Neural progenitor cell (in vitro differentiated cells): ENCODE measurements around the gene ARHGAP26. TPM values are rescaled to one million over a fixed set of nuclear protein-coding genes. Genes with fewer than 3 reads are reported as not detected.

Experiments
- DNase-seq: peaks from one replicate; pipeline ENCODE4 v3.0.0-alpha.2; 2016; ENCODE audit warnings: low spot score
- H2AFZ ChIP-seq: fragments of 200-600 bp; sonication (generic); replicated peaks from 2 replicates; pipeline ENCODE4 v1.6.1; 2016; ENCODE audit warnings: antibody characterized with exemption
- H3F3A ChIP-seq: fragments of 200-600 bp; sonication (generic); 2 replicates; pipeline ENCODE4 v1.6.1; 2016; ENCODE audit warnings: antibody characterized with exemption, low read depth
- H3K27ac ChIP-seq: fragments of 200-600 bp; sonication (generic); 2 replicates; pipeline ENCODE4 v1.5.1; 2016; ENCODE audit warnings: mild to moderate bottlenecking
- H3K27me3 ChIP-seq: fragments of 200-600 bp; sonication (generic); 2 replicates; pipeline ENCODE4 v1.6.1; 2016; ENCODE audit warnings: mild to moderate bottlenecking, moderate library complexity
- H3K36me3 ChIP-seq: fragments of 200-600 bp; sonication (generic); 2 replicates; pipeline ENCODE4 v1.5.1; 2016
- H3K4me1 ChIP-seq: fragments of 200-600 bp; sonication (generic); 2 replicates; pipeline ENCODE4 v1.6.1; 2016; ENCODE audit warnings: mixed run types
- H3K4me2 ChIP-seq: fragments of 200-600 bp; sonication (generic); 2 replicates; pipeline ENCODE4 v1.6.1; 2016
- H3K4me3 ChIP-seq: fragments of 200-600 bp; sonication (generic); 2 replicates; pipeline ENCODE4 v1.5.1; 2016
- H3K79me2 ChIP-seq: fragments of 200-600 bp; sonication (generic); 2 replicates; pipeline ENCODE4 v1.6.1; 2016; ENCODE audit warnings: low read depth
- H3K9ac ChIP-seq: fragments of 200-600 bp; sonication (generic); 2 replicates; pipeline ENCODE4 v1.6.1; 2016
- H3K9me3 ChIP-seq: fragments of 200-600 bp; sonication (generic); 2 replicates; pipeline ENCODE4 v1.5.1; 2016; ENCODE audit warnings: low read depth
- H4K20me1 ChIP-seq: fragments of 200-600 bp; sonication (generic); 2 replicates; pipeline ENCODE4 v1.6.1; 2016; ENCODE audit warnings: low read depth
- H3K27ac Mint-ChIP-seq: 3 replicates; pipeline ENCODE4 v1.8.0; 2021; ENCODE audit warnings: mixed read lengths
- H3K27me3 Mint-ChIP-seq: 2 replicates; pipeline ENCODE4 v1.8.0; 2022; ENCODE audit warnings: low read depth, mild to moderate bottlenecking, inconsistent platforms, moderate library complexity, mixed read lengths; ENCODE audit not compliant: insufficient read depth
- H3K36me3 Mint-ChIP-seq: 3 replicates; pipeline ENCODE4 v1.8.0; 2021; ENCODE audit warnings: mixed read lengths
- H3K4me1 Mint-ChIP-seq: 3 replicates; pipeline ENCODE4 v1.8.0; 2021; ENCODE audit warnings: mixed read lengths
- H3K4me3 Mint-ChIP-seq: 3 replicates; pipeline ENCODE4 v1.8.0; 2021; ENCODE audit warnings: mild to moderate bottlenecking, moderate library complexity, mixed read lengths
- H3K9me3 Mint-ChIP-seq: 3 replicates; pipeline ENCODE4 v1.8.0; 2020; ENCODE audit warnings: mixed read lengths
- CTCF ChIP-seq: fragments of 200-600 bp; sonication (generic); IDR thresholded peaks from 2 replicates; pipeline ENCODE4 v1.5.1; 2017; ENCODE audit warnings: antibody characterized with exemption, mild to moderate bottlenecking
- EZH2 ChIP-seq: fragments of 200-600 bp; sonication (generic); IDR thresholded peaks from 2 replicates; pipeline ENCODE4 v1.6.1; 2017; ENCODE audit warnings: antibody characterized with exemption, mild to moderate bottlenecking, moderate library complexity
- EZH2phosphoT487 ChIP-seq: fragments of 200-600 bp; sonication (generic); IDR thresholded peaks from 2 replicates; pipeline ENCODE4 v1.6.1; 2017; ENCODE audit warnings: antibody characterized with exemption
- total RNA-seq: library from RNA; depleted of rRNA; stranded (reverse); fragments of >200 nt; gene quantifications from 2 replicates; pipeline ENCODE4 v1.2.3, GENCODE V29; 2015; ENCODE audit warnings: low replicate concordance

The ARHGAP26 gene
- total RNA-seq, 1 donor from 2014 or later = 7.0 TPM

GRCh38 chr5:143248822-143249579, 478.8 kb downstream of the ARHGAP26 start:
- no peak overlapping the region for H3K4me2 ChIP-seq
- Mint-ChIP-seq H3K27ac (no peak overlapping the region), H3K4me1 (no peaks in the 10 kb centered on the region), H3K9me3 (peaks cover 7% of the 10 kb centered on the region), H3K27me3 (peaks cover 2% of the 10 kb centered on the region), H3K36me3 (no peaks in the 10 kb centered on the region), H3K4me3 (no peak overlapping the region)
- H4K20me1 ChIP-seq = no peaks in the 10 kb centered on the region
- no peak overlapping the region for H3K9ac ChIP-seq
- no peaks in the 10 kb centered on the region for H3F3A ChIP-seq
- no peaks in the 10 kb centered on the region for H3K79me2 ChIP-seq
- no peak overlapping the region for H3K27ac ChIP-seq
- H3K36me3 ChIP-seq = no peaks in the 10 kb centered on the region
- no peak overlapping the region for H3K4me3 ChIP-seq
- no peak for TF ChIP-seq EZH2
- TF ChIP-seq EZH2phosphoT487 = no peak
- TF ChIP-seq CTCF = no peak
- H3K9me3 ChIP-seq = no peaks in the 10 kb centered on the region
- H3K27me3 ChIP-seq = no peaks in the 10 kb centered on the region
- no peak overlapping the region for H2AFZ ChIP-seq
- no peak for DNase-seq
- no peaks in the 10 kb centered on the region for H3K4me1 ChIP-seq

- H3K4me3 ChIP-seq = no peak overlapping the region
- H3K9me3 ChIP-seq = no peaks in the 10 kb centered on the region
- Mint-ChIP-seq H3K27ac (no peak overlapping the region), H3K27me3 (peaks cover 2% of the 10 kb centered on the region), H3K9me3 (peaks cover 7% of the 10 kb centered on the region), H3K36me3 (no peaks in the 10 kb centered on the region), H3K4me3 (no peak overlapping the region), H3K4me1 (no peaks in the 10 kb centered on the region)
- H3F3A ChIP-seq = no peaks in the 10 kb centered on the region
- no peaks in the 10 kb centered on the region for H3K4me1 ChIP-seq
- no peaks in the 10 kb centered on the region for H4K20me1 ChIP-seq
- no peaks in the 10 kb centered on the region for H3K36me3 ChIP-seq
- no peak for DNase-seq
- no peak overlapping the region for H3K9ac ChIP-seq
- TF ChIP-seq CTCF (no peak), EZH2 (no peak), EZH2phosphoT487 (no peak)
- H2AFZ ChIP-seq = no peak overlapping the region
- no peak overlapping the region for H3K4me2 ChIP-seq
- H3K79me2 ChIP-seq = no peaks in the 10 kb centered on the region
- H3K27ac ChIP-seq = no peak overlapping the region
- H3K27me3 ChIP-seq = no peaks in the 10 kb centered on the region
Measured at GRCh38 chr5:143249851-143250250, 479.7 kb downstream of the ARHGAP26 start.

GRCh38 chr5:143251190-143251589, 481.0 kb downstream of the ARHGAP26 start:
- Mint-ChIP-seq H3K36me3 (no peaks in the 10 kb centered on the region), H3K27me3 (peaks cover 2% of the 10 kb centered on the region), H3K9me3 (peaks cover 2% of the 10 kb centered on the region), H3K4me3 (no peak overlapping the region), H3K27ac (no peak overlapping the region), H3K4me1 (no peaks in the 10 kb centered on the region)
- no peak for DNase-seq
- no peak overlapping the region for H3K9ac ChIP-seq
- no peak overlapping the region for H3K4me3 ChIP-seq
- no peaks in the 10 kb centered on the region for H3K36me3 ChIP-seq
- no peak for TF ChIP-seq EZH2phosphoT487
- no peak for TF ChIP-seq CTCF
- no peak for TF ChIP-seq EZH2
- H3F3A ChIP-seq = no peaks in the 10 kb centered on the region
- H2AFZ ChIP-seq = no peak overlapping the region
- no peaks in the 10 kb centered on the region for H3K27me3 ChIP-seq
- H3K4me2 ChIP-seq = no peak overlapping the region
- no peaks in the 10 kb centered on the region for H4K20me1 ChIP-seq
- H3K79me2 ChIP-seq = no peaks in the 10 kb centered on the region
- no peak overlapping the region for H3K27ac ChIP-seq
- no peaks in the 10 kb centered on the region for H3K9me3 ChIP-seq
- no peaks in the 10 kb centered on the region for H3K4me1 ChIP-seq
